ENCODE results near the gene MATN4.

The MATN4 gene

GRCh38 chr20:45330476-45330875 lies 22.4 kb upstream of the MATN4 start:
- H3K4me3 ChIP-seq (replicated peaks; ENCODE audit: low read depth, low read length), result no peak overlapping the region
- TF ChIP-seq CTCF (IDR thresholded peaks at IDR 0.05; ENCODE audit: low read length, missing control alignments), result no peak
- no peak for DNase-seq (ENCODE audit: low read depth)

GRCh38 chr20:45329497-45330319 lies 21.6 kb upstream of the MATN4 start:
- H3K4me3 ChIP-seq (replicated peaks; ENCODE audit: low read depth, low read length), result no peak overlapping the region
- TF ChIP-seq CTCF (IDR thresholded peaks at IDR 0.05; ENCODE audit: low read length, missing control alignments), result no peak
- DNase-seq (ENCODE audit: low read depth), result no peak

- H3K4me3 ChIP-seq (replicated peaks; ENCODE audit: low read depth, low read length), result no peak overlapping the region
- no peak for TF ChIP-seq CTCF (IDR thresholded peaks at IDR 0.05; ENCODE audit: low read length, missing control alignments)
- DNase-seq (ENCODE audit: low read depth), result no peak
Measured at GRCh38 chr20:45328451-45328850, 20.4 kb upstream of the MATN4 start.

GRCh38 chr20:45325371-45325770 lies 17.3 kb upstream of the MATN4 start:
- no peak overlapping the region for H3K4me3 ChIP-seq (replicated peaks; ENCODE audit: low read depth, low read length)
- no peak for DNase-seq (ENCODE audit: low read depth)
- no peak for TF ChIP-seq CTCF (IDR thresholded peaks at IDR 0.05; ENCODE audit: low read length, missing control alignments)

GRCh38 chr20:45323731-45324130 lies 15.6 kb upstream of the MATN4 start:
- no peak overlapping the region for H3K4me3 ChIP-seq (replicated peaks; ENCODE audit: low read depth, low read length)
- no peak for DNase-seq (ENCODE audit: low read depth)
- TF ChIP-seq CTCF (IDR thresholded peaks at IDR 0.05; ENCODE audit: low read length, missing control alignments), result no peak

GRCh38 chr20:45322952-45323383 lies 14.9 kb upstream of the MATN4 start:
- H3K4me3 ChIP-seq (replicated peaks; ENCODE audit: low read depth, low read length), result no peak overlapping the region
- peak; percentile 63 for DNase-seq (ENCODE audit: low read depth)
- TF ChIP-seq CTCF (IDR thresholded peaks at IDR 0.05; ENCODE audit: low read length, missing control alignments), result peak; percentile 2
